Thyroid gland (tissue), 4 donors: ENCODE measurements around the gene TRPM1.

Experiments used
- CTCF ChIP-seq, 6 experiments: fragments of 200-600 bp in 3 of 6; fragments of 450-650 bp in 3 of 6; sonication (generic) in 3 of 6; IDR thresholded peaks; one replicate each; pipeline ENCODE4 v1.5.1; 2016 to 2019; ENCODE audit warnings: antibody characterized with exemption in 6 of 6, mild to moderate bottlenecking in 2 of 6, inconsistent platforms in 1 of 6, moderate library complexity in 1 of 6
- POLR2A ChIP-seq, 2 donors: fragments of 450-650 bp; IDR thresholded peaks; one replicate each; pipeline ENCODE4 v1.6.1; 2017; ENCODE audit warnings: antibody characterized with exemption in 2 of 2, mild to moderate bottlenecking in 2 of 2, moderate library complexity in 1 of 2

- no peak for TF ChIP-seq CTCF (IDR thresholded peaks at IDR 0.05)
- no peak for TF ChIP-seq POLR2A (IDR thresholded peaks at IDR 0.05)
Measured at GRCh38 chr15:30999729-31000128, 101.8 kb downstream of the TRPM1 start.
